Measurements from ENCODE around the gene VKORC1. TPM values are rescaled to one million over a fixed set of nuclear protein-coding genes. Genes with fewer than 3 reads are reported as not detected.

VKORC1 gene
- total RNA-seq, 1 experiment from 2014 or later: 83.8 TPM

- Histone ChIP-seq H3K9me3 (ENCODE audit: control insufficient read depth in 1 of 2, insufficient read depth in 1 of 2, low read depth in 1 of 2, low read length in 2 of 2) (no peaks in the 10 kb centered on the region), H3K4me2 (ENCODE audit: low read length) (peak overlapping the region; percentile 97), H4K20me1 (ENCODE audit: insufficient read depth) (no peaks in the 10 kb centered on the region), H3K27ac (ENCODE audit: low read depth, low read length) (peak overlapping the region; percentile 100), H3K4me3 (replicated peaks in 1 of 2; ENCODE audit: low read depth in 1 of 2, low read length in 2 of 2) (peak overlapping the region; percentile 87 to 99), H3K4me1 (ENCODE audit: control insufficient read depth in 1 of 2, insufficient read depth in 2 of 2, low read length in 2 of 2) (peaks cover 8 to 18% of the 10 kb centered on the region in 2 experiments; a peak in 3 of 4 replicates), H3K27me3 (ENCODE audit: insufficient read depth, low read length) (no peaks in the 10 kb centered on the region), H2AFZ (ENCODE audit: low read depth, low read length, poor library complexity, severe bottlenecking) (no peak overlapping the region), H3K9ac (ENCODE audit: low read length) (peak overlapping the region; percentile 95), H3K36me3 (ENCODE audit: control insufficient read depth in 1 of 2, insufficient read depth in 2 of 2, low read length in 2 of 2) (peaks cover 14 to 37% of the 10 kb centered on the region in 2 experiments), H3K9me2 (ENCODE audit: insufficient read depth) (no peaks in the 10 kb centered on the region), H3K79me2 (ENCODE audit: insufficient read depth, low read length) (peaks cover 68% of the 10 kb centered on the region)
- intact Hi-C loops (cut with micrococcal nuclease): loop anchor here (5.0 to 10.0 kb wide), 3 partner anchors 63 to 380 kb away; partner anchors contain the start of genes ARMC5 and PRSS8
- ChIA-PET CTCF (interaction anchor here (1.2 kb wide), 4 partner anchors 17 to 368 kb away, joined by 3 to 5 read pairs (median 4); partner anchors contain the start of gene ZNF843), RAD21 (ENCODE audit: low non-redundant PET in 1 of 2, low total read pairs in 2 of 2, uncharacterized antibody in 2 of 2, unreplicated experiment in 2 of 2) (interaction anchor here (0.8 to 1.5 kb wide), 3 partner anchors 43 to 90 kb away, joined by 3 to 7 read pairs (median 4); partner anchors contain the start of genes HSD3B7 (in 1 of the 2) and KAT8 (in 1 of the 2)), POLR2A (interaction anchor here (1.0 to 1.6 kb wide), 5 partner anchors 17 to 139 kb away, joined by 3 to 4 read pairs (median 4); partner anchors contain the start of genes HSD3B7 and TRIM72)
- no peak for TF ChIP-seq JUND (IDR thresholded peaks at IDR 0.05)
- no peak for TF ChIP-seq YY1 (IDR thresholded peaks at IDR 0.05; ENCODE audit: extremely low read depth, insufficient replicate concordance, low read depth, low read length)
- no peak for TF ChIP-seq POLR2AphosphoS5 (IDR thresholded peaks at IDR 0.05; ENCODE audit: low read depth, low read length)
- no peak for TF ChIP-seq ZFX (IDR thresholded peaks at IDR 0.05)
- TF ChIP-seq ZNF274 (IDR thresholded peaks at IDR 0.05; ENCODE audit: low read depth, low read length): no peak
- no peak for TF ChIP-seq EZH2phosphoT487 (IDR thresholded peaks at IDR 0.05; ENCODE audit: borderline replicate concordance)
- TF ChIP-seq MAX (IDR thresholded peaks at IDR 0.05): no peak
- no peak for TF ChIP-seq CBX3 (IDR thresholded peaks at IDR 0.05; ENCODE audit: low read depth)
- ATAC-seq (no peak), DNase-seq (ENCODE audit: low read depth, low spot score) (no peak)
- BruUV-seq (replicated peaks): no TSS peak
Measured at GRCh38 chr16:31074814-31075183, 19.8 kb downstream of the VKORC1 start.

Measured in HCT116 (cell line).